Prostate gland (tissue), 2 donors: Measurements from ENCODE around the gene FXYD1. TPM values are rescaled to one million over a fixed set of nuclear protein-coding genes. Genes with fewer than 3 reads are reported as not detected.

Experiments
- DNase-seq: peaks from one replicate; pipeline ENCODE4 v3.0.0-alpha.2; 2019; ENCODE audit warnings: low spot score
- H3K27ac ChIP-seq, 2 donors: fragments of 200-600 bp; sonication (generic); 2 replicates each; pipeline ENCODE4 v1.5.1; 2017 to 2019
- H3K27me3 ChIP-seq: fragments of 200-600 bp; sonication (generic); replicated peaks from 2 replicates; pipeline ENCODE4 v1.5.1; 2019; ENCODE audit not compliant: insufficient read depth
- H3K36me3 ChIP-seq, 2 donors: fragments of 200-600 bp; sonication (generic); 1 replicate in 1 of 2; 2 replicates in 1 of 2; pipeline versions ENCODE4 v1.5.1 to v1.8.1; 2017 to 2019
- H3K4me1 ChIP-seq: fragments of 200-600 bp; sonication (generic); replicated peaks from 2 replicates; pipeline ENCODE4 v1.5.1; 2019
- H3K4me3 ChIP-seq, 2 donors: fragments of 200-600 bp; sonication (generic); 2 replicates each; pipeline ENCODE4 v1.5.1; 2017 to 2019
- H3K9me3 ChIP-seq: fragments of 200-600 bp; sonication (generic); 2 replicates; pipeline ENCODE4 v1.5.1; 2017
- POLR2A ChIP-seq: fragments of 450-650 bp; IDR thresholded peaks from one replicate; pipeline ENCODE4 v1.6.1; 2016; ENCODE audit warnings: antibody characterized with exemption, mild to moderate bottlenecking
- POLR2AphosphoS5 ChIP-seq: sonication (generic); formaldehyde crosslinking; IDR thresholded peaks from one replicate; pipeline ENCODE4 v1.6.1; 2017; ENCODE audit warnings: antibody characterized with exemption
- WGBS: methylation state at CpG from one replicate; pipeline ENCODE4 v1.1.5; 2018; 5-methylcytosine and 5-hydroxymethylcytosine counted together
- intact Hi-C: fragments of 100-400 bp; cut with DNase I; formaldehyde crosslinking; loops from one replicate; pipeline ENCODE4 v1.14.2; 2022
- total RNA-seq, 2 donors: library from RNA; depleted of rRNA; stranded (reverse); fragments of >200 nt; gene quantifications; one replicate each; pipeline ENCODE4 v1.1.0, GENCODE V29; 2016
- TF ChIP-seq, protein P1 (sequence below), 4 experiments: fragments of 200-600 bp in 2 of 4; fragments of 450-650 bp in 2 of 4; sonication (generic) in 2 of 4; IDR thresholded peaks; 1 replicate in 3 of 4; 2 replicates in 1 of 4; pipeline ENCODE4 v1.5.1; 2016 to 2019; ENCODE audit warnings: antibody characterized with exemption in 4 of 4, mild to moderate bottlenecking in 2 of 4, moderate library complexity in 2 of 4

Gene FXYD1
- total RNA-seq, 2 donors from 2014 or later = 15.9 to 30.6 TPM

DNA sequence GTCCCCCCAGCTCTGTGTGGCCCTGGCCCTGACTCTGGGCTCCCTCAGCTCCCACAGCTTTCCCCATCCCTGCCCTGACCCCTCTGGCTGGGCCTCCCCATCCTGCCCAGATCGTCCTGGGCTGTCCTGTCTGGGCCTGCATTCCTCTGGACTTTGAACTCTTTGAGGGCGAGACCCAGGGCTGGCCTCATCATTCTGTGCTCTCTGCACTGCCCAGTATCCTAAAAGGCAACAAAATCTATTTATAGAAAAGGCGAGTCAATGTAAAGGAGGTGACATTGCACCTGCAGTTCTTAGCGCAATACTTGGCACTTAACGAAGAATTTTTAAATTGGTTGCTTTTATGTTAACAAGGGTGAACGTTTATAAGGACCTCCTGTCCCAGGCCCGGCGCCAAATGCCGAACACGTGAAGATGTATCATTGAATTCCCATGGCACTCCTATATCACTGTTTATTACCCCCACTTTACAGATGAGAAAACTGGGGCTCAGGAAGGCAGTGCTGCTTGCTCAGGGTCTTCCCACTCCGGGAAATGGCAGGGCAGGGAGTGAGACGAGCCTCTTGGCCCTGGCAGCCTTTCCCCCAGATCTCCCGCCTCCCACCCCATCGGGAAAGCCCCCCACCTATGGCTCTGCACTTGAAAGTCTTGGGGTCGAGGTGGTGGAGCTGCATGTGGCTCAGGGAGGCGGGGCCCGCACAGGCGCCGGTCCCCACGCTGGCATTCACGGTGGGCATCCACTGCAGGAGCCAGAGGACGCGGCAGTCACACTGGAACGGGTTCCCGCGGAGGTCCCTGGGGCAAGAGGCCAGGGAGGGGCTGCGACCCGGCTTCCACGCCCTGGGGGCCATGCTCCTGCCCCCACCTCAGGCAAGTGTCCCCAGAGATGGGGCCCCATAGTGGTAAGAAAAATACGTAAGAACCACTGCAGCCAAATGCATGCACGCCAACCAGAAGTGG lies 7.6 kb upstream of the FXYD1 start:
- peak overlapping the region; percentile 72 to 88 for H3K27ac ChIP-seq
- H3K4me3 ChIP-seq = no peak overlapping the region
- TF ChIP-seq POLR2AphosphoS5 = peak; percentile 95
- TF ChIP-seq, protein P1, sequence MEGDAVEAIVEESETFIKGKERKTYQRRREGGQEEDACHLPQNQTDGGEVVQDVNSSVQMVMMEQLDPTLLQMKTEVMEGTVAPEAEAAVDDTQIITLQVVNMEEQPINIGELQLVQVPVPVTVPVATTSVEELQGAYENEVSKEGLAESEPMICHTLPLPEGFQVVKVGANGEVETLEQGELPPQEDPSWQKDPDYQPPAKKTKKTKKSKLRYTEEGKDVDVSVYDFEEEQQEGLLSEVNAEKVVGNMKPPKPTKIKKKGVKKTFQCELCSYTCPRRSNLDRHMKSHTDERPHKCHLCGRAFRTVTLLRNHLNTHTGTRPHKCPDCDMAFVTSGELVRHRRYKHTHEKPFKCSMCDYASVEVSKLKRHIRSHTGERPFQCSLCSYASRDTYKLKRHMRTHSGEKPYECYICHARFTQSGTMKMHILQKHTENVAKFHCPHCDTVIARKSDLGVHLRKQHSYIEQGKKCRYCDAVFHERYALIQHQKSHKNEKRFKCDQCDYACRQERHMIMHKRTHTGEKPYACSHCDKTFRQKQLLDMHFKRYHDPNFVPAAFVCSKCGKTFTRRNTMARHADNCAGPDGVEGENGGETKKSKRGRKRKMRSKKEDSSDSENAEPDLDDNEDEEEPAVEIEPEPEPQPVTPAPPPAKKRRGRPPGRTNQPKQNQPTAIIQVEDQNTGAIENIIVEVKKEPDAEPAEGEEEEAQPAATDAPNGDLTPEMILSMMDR (IDR thresholded peaks at IDR 0.05) = no peak
- H3K9me3 ChIP-seq = no peaks in the 10 kb centered on the region
- intact Hi-C loops = no loop called here
- peak; percentile 85 for DNase-seq
- no peaks in the 10 kb centered on the region for H3K36me3 ChIP-seq
- no peaks in the 10 kb centered on the region for H3K27me3 ChIP-seq
- H3K4me1 ChIP-seq = peaks cover 30% of the 10 kb centered on the region
- 64% methylated on average over 31 of the region's 31 CpGs for WGBS

DNA sequence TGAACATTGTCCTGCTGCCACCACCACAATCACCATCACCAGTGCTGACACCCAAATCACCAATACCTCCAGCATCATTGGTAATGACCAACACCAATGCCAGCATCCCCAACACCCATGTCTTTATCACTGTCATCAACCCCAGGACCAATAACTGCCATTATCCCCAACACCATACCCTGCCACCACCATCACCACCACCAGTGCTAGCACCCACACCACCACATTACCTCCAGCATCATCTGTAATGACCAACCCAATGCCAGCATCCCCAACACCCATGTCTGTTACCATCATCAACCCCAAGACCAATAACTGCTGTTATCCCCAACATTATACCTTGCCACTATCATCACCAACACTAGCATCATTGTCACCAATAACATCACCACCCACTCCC lies 6.4 kb upstream of the FXYD1 start:
- DNase-seq = no peak
- H3K27ac ChIP-seq = peak overlapping the region in 1 of 2 donors; percentile 88
- H3K4me3 ChIP-seq = no peak overlapping the region
- TF ChIP-seq, protein P1 (IDR thresholded peaks at IDR 0.05) = no peak
- H3K27me3 ChIP-seq = no peaks in the 10 kb centered on the region
- intact Hi-C loops = no loop called here
- peaks cover 24% of the 10 kb centered on the region for H3K4me1 ChIP-seq
- H3K36me3 ChIP-seq = no peaks in the 10 kb centered on the region
- H3K9me3 ChIP-seq = no peaks in the 10 kb centered on the region

DNA sequence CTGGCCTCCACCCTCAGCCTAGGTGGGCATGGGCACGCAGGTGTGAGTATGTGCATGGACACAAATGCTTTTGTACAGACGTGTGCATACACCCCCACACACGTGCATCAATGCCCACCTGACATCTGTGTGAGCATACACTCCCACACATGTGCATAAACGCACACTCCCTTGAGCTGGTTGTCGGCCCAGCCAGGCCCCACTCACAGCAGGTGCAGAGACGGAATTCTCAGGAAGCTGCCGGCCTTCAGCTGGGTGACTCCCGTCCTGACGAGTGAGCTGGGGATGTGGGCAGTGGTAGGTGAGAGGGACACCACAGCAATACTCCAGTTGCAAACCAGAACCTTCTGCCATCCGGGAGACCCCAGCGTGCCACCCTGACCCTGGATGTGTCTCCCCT lies 4.8 kb upstream of the FXYD1 start:
- Histone ChIP-seq H3K9me3 (no peaks in the 10 kb centered on the region), H3K27me3 (no peaks in the 10 kb centered on the region), H3K36me3 (no peaks in the 10 kb centered on the region), H3K4me1 (peaks cover 22% of the 10 kb centered on the region), H3K4me3 (no peak overlapping the region), H3K27ac (peak overlapping the region in 1 of 2 donors; percentile 65)
- WGBS = 76% methylated on average over 11 of the region's 11 CpGs
- no peak for DNase-seq
- intact Hi-C loops = no loop called here
- TF ChIP-seq, protein P1 (IDR thresholded peaks at IDR 0.05) = no peak
- TF ChIP-seq POLR2AphosphoS5 = no peak
- no peak for TF ChIP-seq POLR2A

DNA sequence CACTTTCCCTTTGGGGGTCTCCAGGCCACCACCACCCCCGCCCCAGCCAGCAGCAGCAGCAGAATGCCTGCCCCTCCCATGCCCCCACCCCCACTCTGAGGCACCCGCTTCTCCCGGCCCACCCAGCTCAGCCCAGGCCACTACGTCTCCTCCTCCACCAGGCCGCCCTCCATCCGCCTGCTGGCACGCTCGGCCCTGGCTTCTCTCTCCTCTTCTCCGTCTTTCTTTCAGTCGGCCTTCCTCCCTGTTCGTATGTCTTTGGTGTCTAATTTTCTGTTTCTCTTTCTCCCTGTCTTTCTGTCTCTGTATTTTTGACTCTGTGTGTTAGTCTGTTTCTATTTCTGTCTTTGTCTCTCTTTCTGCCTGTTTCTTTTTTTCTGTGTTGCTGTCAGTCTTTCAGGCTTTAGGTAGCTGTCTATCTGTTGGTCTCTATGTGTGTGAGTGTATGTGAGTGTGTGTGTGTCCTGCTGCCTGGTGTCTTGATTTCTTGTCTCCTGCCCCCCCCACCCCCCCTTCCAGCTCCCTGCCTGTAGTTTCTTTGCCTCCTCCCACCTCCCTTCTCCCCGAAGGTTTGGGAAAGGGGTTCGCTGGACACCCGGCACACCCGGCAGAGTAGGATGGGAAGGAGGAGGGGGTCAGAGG lies 3.9 kb upstream of the FXYD1 start, which contains the start of gene LGI4:
TSS of gene LGI4 (minus strand) at position 459 of the 642 bp plus-strand sequence. CDS start at position 80, 379 bp downstream.
- intact Hi-C loops = loop anchor here (1.0 kb wide), 1 partner anchor 20 kb away; no protein-coding TSS in a partner anchor

More for the DNA sequence above, 3.9 kb upstream of the FXYD1 start, which contains the start of gene LGI4:
- TF ChIP-seq POLR2A (no peak), POLR2AphosphoS5 (no peak)
- TF ChIP-seq, protein P1 (IDR thresholded peaks at IDR 0.05) = no peak
- H3K27me3 ChIP-seq = no peaks in the 10 kb centered on the region
- whole genome bisulfite sequencing = 66% methylated on average over 15 of the region's 15 CpGs
- no peaks in the 10 kb centered on the region for H3K36me3 ChIP-seq
- H3K4me1 ChIP-seq = peaks cover 15% of the 10 kb centered on the region
- peak within 1 kb of the TSS in 1 of 2 donors; percentile 8 for H3K4me3 ChIP-seq
- no peaks in the 10 kb centered on the region for H3K9me3 ChIP-seq
- no peak for DNase-seq
- peak within 1 kb of the TSS; percentile 65 to 73 for H3K27ac ChIP-seq
